ENCODE measurements around the gene RAC3. TPM values are rescaled to one million over a fixed set of nuclear protein-coding genes. Genes with fewer than 3 reads are reported as not detected.

The RAC3 gene
- total and polyA plus RNA-seq, 3 experiments from 2014 or later = 4.2 to 4.5 TPM; not detected in 1

GRCh38 chr17:82061047-82061925 is 29.8 kb downstream of the RAC3 start:
- Mint-ChIP-seq H3K9me3 (no peaks in the 10 kb centered on the region), H3K36me3 (peaks cover 0 to 58% (median 0%) of the 10 kb centered on the region in 3 donors), H3K27ac (no peak overlapping the region), H3K4me1 (peaks cover 7 to 16% (median 7%) of the 10 kb centered on the region in 3 donors), H3K4me3 (no peak overlapping the region), H3K27me3 (no peaks in the 10 kb centered on the region)
- Histone ChIP-seq H3K4me1 (ENCODE audit: insufficient read depth, low read length) (peaks cover 20% of the 10 kb centered on the region), H3K4me3 (ENCODE audit: low read length) (no peak overlapping the region), H3K27me3 (ENCODE audit: insufficient read depth, low read length, poor library complexity, severe bottlenecking) (no peaks in the 10 kb centered on the region), H3K27ac (ENCODE audit: low read depth, low read length) (no peak overlapping the region), H3K36me3 (ENCODE audit: insufficient read depth, low read length) (no peaks in the 10 kb centered on the region), H3K9me3 (ENCODE audit: low read length) (no peaks in the 10 kb centered on the region)
- ChIA-PET CTCF (no interaction called here), POLR2A (no interaction called here)
- no peak for DNase-seq

DNA sequence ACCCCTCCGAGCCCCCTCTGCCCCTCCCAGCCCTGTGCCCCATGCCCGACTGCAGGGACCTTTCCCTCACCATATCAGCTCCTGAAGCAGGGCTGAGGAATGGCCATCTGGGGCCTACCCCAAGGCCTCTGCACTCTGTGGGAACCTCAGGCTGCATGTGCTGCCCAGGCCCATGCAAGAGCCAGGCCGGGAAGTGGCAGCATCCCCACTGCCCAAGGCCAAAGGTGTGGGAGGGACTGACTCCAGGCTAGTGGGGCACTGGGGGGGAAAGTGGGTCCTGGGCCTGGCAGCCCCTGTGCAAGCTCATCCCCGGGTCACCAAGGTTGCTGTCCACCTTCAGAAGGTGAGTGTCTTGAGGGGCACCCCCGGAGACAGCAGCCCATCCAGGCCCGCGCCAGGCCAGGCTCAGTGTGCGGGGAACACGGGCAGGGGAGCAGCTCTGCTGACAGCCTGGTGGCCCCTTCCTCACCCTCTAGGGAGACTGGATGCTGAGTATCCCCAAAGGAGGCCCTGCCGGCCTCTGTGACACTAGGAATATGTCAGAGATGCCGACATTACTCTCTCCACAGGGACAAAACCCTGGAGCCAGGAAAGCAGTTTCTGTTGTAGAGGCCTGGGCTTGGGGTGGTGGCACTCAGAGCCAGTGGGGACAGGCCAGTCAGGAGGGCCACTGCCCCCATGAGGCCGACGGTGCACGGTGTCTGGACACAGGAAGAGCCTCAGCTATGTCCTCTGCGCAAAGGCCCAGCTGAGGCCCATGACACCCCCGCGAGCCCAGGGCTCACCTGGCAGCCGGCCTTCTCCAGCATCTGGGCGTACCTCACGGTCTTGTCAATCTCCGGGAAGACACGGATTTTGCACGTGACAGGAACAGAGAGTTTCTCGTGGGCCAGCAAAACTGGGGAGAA is 30.9 kb downstream of the RAC3 start:
- H3K4me3 Mint-ChIP-seq = peak overlapping the region in 2 of 7 donors; percentile 13 to 28
- ChIA-PET POLR2A (no interaction called here), CTCF (no interaction called here)
- no peak overlapping the region for H3K4me3 ChIP-seq (ENCODE audit: low read length)
- H3K9me3 ChIP-seq (ENCODE audit: low read length) = no peaks in the 10 kb centered on the region
- H3K36me3 Mint-ChIP-seq = peaks cover 0 to 50% (median 0%) of the 10 kb centered on the region in 3 donors
- H3K36me3 ChIP-seq (ENCODE audit: insufficient read depth, low read length) = no peaks in the 10 kb centered on the region
- H3K4me1 Mint-ChIP-seq = peaks cover 8 to 19% (median 11%) of the 10 kb centered on the region in 3 donors
- H3K27ac ChIP-seq (ENCODE audit: low read depth, low read length) = no peak overlapping the region
- H3K27me3 Mint-ChIP-seq = no peaks in the 10 kb centered on the region
- peaks cover 27% of the 10 kb centered on the region for H3K4me1 ChIP-seq (ENCODE audit: insufficient read depth, low read length)
- H3K27ac Mint-ChIP-seq = peak overlapping the region in 3 of 8 donors; percentile 36 to 73 (median 47)
- H3K27me3 ChIP-seq (ENCODE audit: insufficient read depth, low read length, poor library complexity, severe bottlenecking) = no peaks in the 10 kb centered on the region
- H3K9me3 Mint-ChIP-seq = no peaks in the 10 kb centered on the region
- no peak for DNase-seq

DNA sequence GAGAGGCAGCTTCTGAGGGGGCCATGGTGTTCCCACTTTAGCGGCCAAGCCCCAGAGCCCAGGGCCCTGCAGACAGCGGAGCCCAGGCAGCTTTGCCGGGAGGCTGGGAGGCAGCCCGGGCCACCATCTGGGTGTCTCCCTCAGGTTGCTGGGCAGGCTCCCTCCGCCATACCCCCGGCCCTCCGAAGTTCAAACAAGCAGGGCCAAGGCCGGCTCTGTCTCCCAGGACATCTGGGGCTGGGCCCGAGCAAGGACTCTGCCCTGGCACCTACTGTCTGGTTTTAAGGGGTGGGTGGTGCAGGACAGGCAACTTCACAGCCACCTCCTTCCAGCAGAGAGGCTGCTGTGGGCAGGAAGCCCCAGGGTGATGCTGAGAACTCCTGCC is 31.5 kb downstream of the RAC3 start:
- DNase-seq = no peak
- Mint-ChIP-seq H3K36me3 (peaks cover 0 to 44% (median 0%) of the 10 kb centered on the region in 3 donors), H3K4me3 (peak overlapping the region in 2 of 7 donors; percentile 15 to 72), H3K4me1 (peaks cover 8 to 19% (median 11%) of the 10 kb centered on the region in 3 donors), H3K9me3 (no peaks in the 10 kb centered on the region), H3K27ac (no peak overlapping the region), H3K27me3 (no peaks in the 10 kb centered on the region)
- H3K36me3 ChIP-seq (ENCODE audit: insufficient read depth, low read length) = no peaks in the 10 kb centered on the region
- H3K4me3 ChIP-seq (ENCODE audit: low read length) = no peak overlapping the region
- H3K27ac ChIP-seq (ENCODE audit: low read depth, low read length) = no peak overlapping the region
- CTCF ChIA-PET = no interaction called here
- no peaks in the 10 kb centered on the region for H3K27me3 ChIP-seq (ENCODE audit: insufficient read depth, low read length, poor library complexity, severe bottlenecking)
- POLR2A ChIA-PET = no interaction called here
- H3K4me1 ChIP-seq (ENCODE audit: insufficient read depth, low read length) = peaks cover 27% of the 10 kb centered on the region
- H3K9me3 ChIP-seq (ENCODE audit: low read length) = no peaks in the 10 kb centered on the region

- Histone ChIP-seq H3K27me3 (ENCODE audit: insufficient read depth, low read length, poor library complexity, severe bottlenecking) (no peaks in the 10 kb centered on the region), H3K4me1 (ENCODE audit: insufficient read depth, low read length) (peaks cover 27% of the 10 kb centered on the region), H3K4me3 (ENCODE audit: low read length) (no peak overlapping the region), H3K27ac (ENCODE audit: low read depth, low read length) (no peak overlapping the region), H3K36me3 (ENCODE audit: insufficient read depth, low read length) (no peaks in the 10 kb centered on the region), H3K9me3 (ENCODE audit: low read length) (no peaks in the 10 kb centered on the region)
- CTCF ChIA-PET = interaction anchor here (1.6 kb wide), 2 partner anchors 26 to 33 kb away, joined by 3 to 4 read pairs; partner anchors contain the start of gene DCXR
- Mint-ChIP-seq H3K27ac (peak overlapping the region in 6 of 8 donors; percentile 40 to 87 (median 66)), H3K9me3 (no peaks in the 10 kb centered on the region), H3K27me3 (no peaks in the 10 kb centered on the region), H3K4me1 (peaks cover 8 to 19% (median 11%) of the 10 kb centered on the region in 3 donors), H3K36me3 (peaks cover 0 to 38% (median 0%) of the 10 kb centered on the region in 3 donors), H3K4me3 (peak overlapping the region; percentile 64 to 89 (median 73))
- POLR2A ChIA-PET = no interaction called here
- no peak for DNase-seq
Observed at GRCh38 chr17:82063424-82064415, 32.2 kb downstream of the RAC3 start.

GRCh38 chr17:82064433-82065192 is 33.1 kb downstream of the RAC3 start:
- H3K36me3 Mint-ChIP-seq = peaks cover 0 to 33% (median 0%) of the 10 kb centered on the region in 3 donors
- no peaks in the 10 kb centered on the region for H3K27me3 Mint-ChIP-seq
- peaks cover 8 to 19% (median 11%) of the 10 kb centered on the region in 3 donors for H3K4me1 Mint-ChIP-seq
- Histone ChIP-seq H3K9me3 (ENCODE audit: low read length) (no peaks in the 10 kb centered on the region), H3K36me3 (ENCODE audit: insufficient read depth, low read length) (no peaks in the 10 kb centered on the region), H3K27ac (ENCODE audit: low read depth, low read length) (peak overlapping the region; percentile 67), H3K4me1 (ENCODE audit: insufficient read depth, low read length) (peaks cover 27% of the 10 kb centered on the region), H3K4me3 (ENCODE audit: low read length) (peak overlapping the region; percentile 51), H3K27me3 (ENCODE audit: insufficient read depth, low read length, poor library complexity, severe bottlenecking) (no peaks in the 10 kb centered on the region)
- peak overlapping the region in 7 of 8 donors; percentile 40 to 87 (median 70) for H3K27ac Mint-ChIP-seq
- DNase-seq = no peak
- H3K4me3 Mint-ChIP-seq = peak overlapping the region; percentile 64 to 89 (median 73)
- H3K9me3 Mint-ChIP-seq = no peaks in the 10 kb centered on the region
- ChIA-PET CTCF (interaction anchor here (1.4 to 1.6 kb wide), 3 partner anchors 27 to 34 kb away, joined by 3 to 4 read pairs (median 3); partner anchors contain the start of gene DCXR), POLR2A (interaction anchor here (1.0 to 1.4 kb wide), 4 partner anchors 13 to 228 kb away, joined by 3 to 4 read pairs (median 4); partner anchors contain the start of genes DCXR, GPS1 and RFNG)

GRCh38 chr17:82065193-82065637 is 33.7 kb downstream of the RAC3 start:
- H3K27ac Mint-ChIP-seq = peak overlapping the region in 3 of 8 donors; percentile 14 to 78 (median 70)
- POLR2A ChIA-PET = interaction anchor here (1.0 to 1.4 kb wide), 4 partner anchors 13 to 227 kb away, joined by 3 to 4 read pairs (median 4); partner anchors contain the start of genes DCXR, GPS1 and RFNG
- Histone ChIP-seq H3K9me3 (ENCODE audit: low read length) (no peaks in the 10 kb centered on the region), H3K36me3 (ENCODE audit: insufficient read depth, low read length) (no peaks in the 10 kb centered on the region), H3K27ac (ENCODE audit: low read depth, low read length) (peak overlapping the region; percentile 67), H3K27me3 (ENCODE audit: insufficient read depth, low read length, poor library complexity, severe bottlenecking) (no peaks in the 10 kb centered on the region), H3K4me1 (ENCODE audit: insufficient read depth, low read length) (peaks cover 27% of the 10 kb centered on the region), H3K4me3 (ENCODE audit: low read length) (peak overlapping the region; percentile 51)
- H3K4me3 Mint-ChIP-seq = peak overlapping the region in 6 of 7 donors; percentile 36 to 74 (median 68)
- DNase-seq = peak in 2 of 5 donors; percentile 24 to 61
- H3K4me1 Mint-ChIP-seq = peaks cover 8 to 19% (median 11%) of the 10 kb centered on the region in 3 donors
- CTCF ChIA-PET = interaction anchor here (1.4 to 1.6 kb wide), 2 partner anchors 27 to 34 kb away, joined by 3 read pairs; partner anchors contain the start of gene DCXR
- peaks cover 0 to 27% (median 0%) of the 10 kb centered on the region in 3 donors for H3K36me3 Mint-ChIP-seq
- no peaks in the 10 kb centered on the region for H3K9me3 Mint-ChIP-seq
- H3K27me3 Mint-ChIP-seq = no peaks in the 10 kb centered on the region

Measured in CD8-positive, alpha-beta memory T cell (primary cell).